Measurements from ENCODE around the gene CDPF1.
"Not testable (repeated sequence)": the region's sequence is repeated elsewhere in the genome, so short reads cannot be mapped to it uniquely, and the experiment has no call there.

Gene CDPF1

DNA sequence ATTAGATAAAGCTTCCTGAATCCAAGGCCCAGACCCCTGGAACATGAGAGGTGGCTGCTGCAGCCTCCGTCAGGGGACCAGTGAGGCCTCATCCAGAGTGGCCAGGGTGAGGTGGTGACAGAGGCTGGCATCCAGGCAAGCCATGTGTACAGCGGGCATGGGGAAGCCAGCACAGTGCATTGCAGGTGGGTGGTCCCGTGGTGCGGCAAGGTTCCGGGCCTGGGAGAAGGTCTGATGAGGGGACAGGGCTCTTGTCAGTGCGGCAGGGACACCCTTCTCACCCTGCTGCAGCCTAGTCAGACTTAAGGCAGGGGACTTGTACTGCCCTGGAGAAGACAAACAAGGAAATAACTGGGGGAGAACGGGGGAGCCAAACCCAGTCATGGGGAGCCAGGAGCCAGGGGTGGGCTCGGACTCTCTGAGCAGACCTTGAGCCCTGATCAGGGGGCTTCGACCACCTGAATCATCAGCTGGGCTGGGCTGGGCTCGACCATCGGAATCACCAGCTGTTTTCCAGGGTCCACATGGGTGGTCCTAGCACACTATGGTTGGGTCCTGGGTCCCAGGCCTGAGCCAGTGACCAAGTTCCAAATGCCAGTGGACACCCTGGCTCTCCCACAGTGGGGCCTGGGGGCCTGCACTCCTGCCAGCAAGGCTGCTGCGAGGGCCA, 22.8 kb upstream of the CDPF1 start:
- TF ChIP-seq CTCF (IDR thresholded peaks at IDR 0.05; ENCODE audit: poor library complexity, severe bottlenecking) = no peak
- DNase-seq (ENCODE audit: low spot score) (no peak), ATAC-seq (ENCODE audit: low read depth) (no peak)
- no peaks in the 10 kb centered on the region for H3K9me3 ChIP-seq (ENCODE audit: severe bottlenecking)
- H3K36me3 ChIP-seq (ENCODE audit: low read depth) = peaks cover 11% of the 10 kb centered on the region
- H3K4me3 ChIP-seq (ENCODE audit: severe bottlenecking) = no peak overlapping the region
- no peaks in the 10 kb centered on the region for H3K4me1 ChIP-seq (ENCODE audit: insufficient read depth, poor library complexity, severe bottlenecking)
- H3K27ac ChIP-seq (ENCODE audit: poor library complexity, severe bottlenecking) = no peak overlapping the region
- no peaks in the 10 kb centered on the region for H3K27me3 ChIP-seq (ENCODE audit: insufficient read depth, poor library complexity, severe bottlenecking)

DNA sequence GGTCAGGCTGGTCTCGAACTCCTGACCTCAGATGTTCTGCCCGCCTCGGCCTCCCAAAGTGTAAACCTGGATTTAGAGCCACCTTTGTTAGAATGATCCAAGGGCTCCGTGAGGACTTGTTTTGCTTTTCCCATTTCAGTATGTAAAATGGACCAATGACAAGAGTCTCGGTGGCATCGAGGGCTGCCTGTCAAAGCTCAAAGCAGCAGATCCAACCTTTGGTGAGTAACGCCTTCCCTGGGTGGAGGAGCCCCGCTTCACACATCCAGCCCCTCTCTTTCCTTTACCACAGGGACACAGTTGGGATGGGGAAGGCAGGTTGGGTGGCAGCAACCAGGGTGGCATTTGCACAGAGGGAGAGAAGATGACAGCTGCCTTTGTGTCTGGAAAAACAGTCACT, 22.1 kb upstream of the CDPF1 start:
- H3K27ac ChIP-seq (ENCODE audit: poor library complexity, severe bottlenecking) = no peak overlapping the region
- H3K27me3 ChIP-seq (ENCODE audit: insufficient read depth, poor library complexity, severe bottlenecking) = no peaks in the 10 kb centered on the region
- no peaks in the 10 kb centered on the region for H3K4me1 ChIP-seq (ENCODE audit: insufficient read depth, poor library complexity, severe bottlenecking)
- ATAC-seq (ENCODE audit: low read depth) = no peak
- H3K36me3 ChIP-seq (ENCODE audit: low read depth) = peaks cover 11% of the 10 kb centered on the region
- no peak for DNase-seq (ENCODE audit: low spot score)
- no peaks in the 10 kb centered on the region for H3K9me3 ChIP-seq (ENCODE audit: severe bottlenecking)
- no peak overlapping the region for H3K4me3 ChIP-seq (ENCODE audit: severe bottlenecking)
- no peak for TF ChIP-seq CTCF (IDR thresholded peaks at IDR 0.05; ENCODE audit: poor library complexity, severe bottlenecking)

GRCh38 chr22:46269564-46269963, 19.5 kb upstream of the CDPF1 start:
- no peak overlapping the region for H3K4me3 ChIP-seq (ENCODE audit: severe bottlenecking)
- peaks cover 3% of the 10 kb centered on the region for H3K9me3 ChIP-seq (ENCODE audit: severe bottlenecking)
- H3K4me1 ChIP-seq (ENCODE audit: insufficient read depth, poor library complexity, severe bottlenecking) = no peaks in the 10 kb centered on the region
- no peak for ATAC-seq (ENCODE audit: low read depth)
- no peaks in the 10 kb centered on the region; the same call in none of the 2 replicates for H3K36me3 ChIP-seq (ENCODE audit: low read depth)
- no peak overlapping the region for H3K27ac ChIP-seq (ENCODE audit: poor library complexity, severe bottlenecking)
- no peaks in the 10 kb centered on the region for H3K27me3 ChIP-seq (ENCODE audit: insufficient read depth, poor library complexity, severe bottlenecking)
- DNase-seq (ENCODE audit: low spot score) = no peak
- TF ChIP-seq CTCF (IDR thresholded peaks at IDR 0.05; ENCODE audit: poor library complexity, severe bottlenecking) = no peak

DNA sequence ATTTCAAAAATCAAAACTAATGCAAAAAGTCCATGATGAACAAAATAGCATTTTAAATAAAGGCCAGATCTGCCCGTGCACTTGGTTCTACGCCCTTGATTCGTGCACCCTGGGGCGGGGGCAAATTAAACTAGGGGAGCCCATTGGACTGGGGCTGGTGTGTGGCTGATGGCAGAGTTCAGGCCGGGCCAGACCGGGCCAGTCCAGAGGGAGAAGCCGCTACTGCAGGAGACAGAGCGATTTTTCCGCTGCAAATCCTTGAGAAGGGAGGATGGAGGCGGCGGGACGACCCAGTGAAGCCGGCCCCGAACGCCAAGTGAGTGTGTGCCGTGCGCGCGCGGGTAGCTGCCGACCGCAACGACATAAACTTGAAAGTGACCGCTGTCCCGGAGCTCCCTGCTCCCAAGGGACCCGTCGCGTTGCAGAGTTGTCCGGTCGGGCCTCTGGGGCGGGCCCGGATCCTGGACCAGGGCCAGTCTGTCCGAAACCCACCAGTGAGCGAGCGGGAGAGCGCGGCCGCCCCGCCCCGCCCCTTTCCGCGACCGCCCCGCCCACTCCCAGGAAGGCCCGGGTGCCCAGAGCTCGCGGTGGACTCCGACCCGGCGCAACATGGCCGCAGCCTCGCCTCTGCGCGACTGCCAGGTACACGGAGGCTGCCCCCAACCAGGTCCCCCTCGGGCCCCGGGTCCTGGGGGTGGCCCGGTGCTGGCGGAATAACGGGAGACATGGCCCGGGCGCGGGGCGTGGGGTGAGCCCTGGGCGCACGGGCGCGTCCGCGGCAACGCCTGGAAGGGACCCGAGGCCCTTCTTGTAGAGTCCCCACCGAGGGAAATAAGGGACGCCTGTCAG, 17.6 kb upstream of the CDPF1 start, which contains the start of gene TTC38:
TSS of gene TTC38 (plus strand) at position 578 of the 849 bp plus-strand sequence. CDS start at position 610, 32 bp downstream.
- H3K27ac ChIP-seq (ENCODE audit: poor library complexity, severe bottlenecking) = no peak within 1 kb of the TSS
- ATAC-seq (ENCODE audit: low read depth) = peak; percentile 90
- peak within 1 kb of the TSS; percentile 58 for H3K4me3 ChIP-seq (ENCODE audit: severe bottlenecking)

DNA sequence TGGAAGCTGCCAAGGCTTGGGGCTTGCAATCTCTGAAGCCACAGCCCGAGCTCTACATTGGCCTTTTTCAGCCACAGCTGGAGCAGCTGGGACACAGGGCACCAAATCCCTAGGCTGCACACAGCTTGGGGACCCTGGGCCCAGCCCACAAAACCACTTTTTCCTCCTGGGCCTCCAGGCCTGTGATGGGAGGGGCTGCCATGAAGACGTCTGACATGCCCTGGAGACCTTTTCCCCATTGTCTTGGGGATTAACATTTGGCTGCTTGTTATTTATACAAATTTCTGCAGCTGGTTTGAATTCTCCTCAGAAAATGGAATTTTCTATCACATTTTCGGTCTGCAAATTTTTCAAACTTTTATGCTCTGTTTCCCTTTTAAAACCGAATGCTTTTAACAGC, 15.5 kb upstream of the CDPF1 start:
- DNase-seq (ENCODE audit: low spot score); H3K27ac ChIP-seq (ENCODE audit: poor library complexity, severe bottlenecking); H3K9me3 ChIP-seq (ENCODE audit: severe bottlenecking); H3K36me3 ChIP-seq (ENCODE audit: low read depth); H3K4me3 ChIP-seq (ENCODE audit: severe bottlenecking); H3K4me1 ChIP-seq (ENCODE audit: insufficient read depth, poor library complexity, severe bottlenecking); ATAC-seq (ENCODE audit: low read depth): not testable (repeated sequence)
- peaks cover 12% of the 10 kb centered on the region for H3K27me3 ChIP-seq (ENCODE audit: insufficient read depth, poor library complexity, severe bottlenecking)

More for the DNA sequence above, 17.6 kb upstream of the CDPF1 start, which contains the start of gene TTC38:
- no peaks in the 10 kb centered on the region for H3K4me1 ChIP-seq (ENCODE audit: insufficient read depth, poor library complexity, severe bottlenecking)
- no peaks in the 10 kb centered on the region; the same call in 1 of the 2 replicates for H3K36me3 ChIP-seq (ENCODE audit: low read depth)
- no peaks in the 10 kb centered on the region for H3K27me3 ChIP-seq (ENCODE audit: insufficient read depth, poor library complexity, severe bottlenecking)
- DNase-seq (ENCODE audit: low spot score) = no peak
- H3K9me3 ChIP-seq (ENCODE audit: severe bottlenecking) = peaks cover 3% of the 10 kb centered on the region
- TF ChIP-seq CTCF (IDR thresholded peaks at IDR 0.05; ENCODE audit: poor library complexity, severe bottlenecking) = no peak

DNA sequence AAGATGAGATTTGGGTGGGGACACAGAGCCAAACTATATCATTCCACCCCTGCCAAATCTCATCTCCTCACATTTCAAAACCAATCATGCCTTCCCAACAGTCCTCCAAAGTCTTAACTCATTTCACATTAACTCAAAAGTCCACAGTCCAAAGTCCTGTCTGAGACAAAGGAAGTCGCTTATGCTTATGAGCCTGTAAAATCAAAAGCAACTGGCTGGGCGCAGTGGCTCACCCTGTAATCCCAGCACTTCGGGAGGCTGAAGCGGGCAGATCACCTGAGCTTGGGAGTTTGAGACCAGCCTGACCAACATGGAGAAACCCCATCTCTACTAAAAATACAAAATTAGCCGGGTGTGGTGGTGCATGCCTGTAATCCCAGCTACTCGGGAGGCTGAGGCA, 14.4 kb upstream of the CDPF1 start:
- H3K4me1 ChIP-seq (ENCODE audit: insufficient read depth, poor library complexity, severe bottlenecking); ATAC-seq (ENCODE audit: low read depth); DNase-seq (ENCODE audit: low spot score); H3K9me3 ChIP-seq (ENCODE audit: severe bottlenecking); H3K27ac ChIP-seq (ENCODE audit: poor library complexity, severe bottlenecking); H3K36me3 ChIP-seq (ENCODE audit: low read depth); H3K4me3 ChIP-seq (ENCODE audit: severe bottlenecking): not testable (repeated sequence)
- H3K27me3 ChIP-seq (ENCODE audit: insufficient read depth, poor library complexity, severe bottlenecking) = peaks cover 12% of the 10 kb centered on the region
